H1 (cell line): Measurements from ENCODE around the gene DENND2D. TPM values are rescaled to one million over a fixed set of nuclear protein-coding genes. Genes with fewer than 3 reads are reported as not detected.

Experiments used
- ASH2L ChIP-seq: fragments of 200-600, 300-600 bp; sonication (generic); IDR thresholded peaks from one replicate; pipeline ENCODE4 v1.7.1; 2017; ENCODE audit warnings: low read length
- BRCA1 ChIP-seq: IDR thresholded peaks from 2 replicates; pipeline ENCODE4 v1.6.1; 2012; ENCODE audit warnings: low read depth, low read length, improper control_type of control experiment
- CBX5 ChIP-seq: fragments of 300-800, 300-1000 bp; sonication (generic); IDR thresholded peaks from 2 replicates; pipeline ENCODE4 v1.7.1; 2016; ENCODE audit warnings: antibody characterized with exemption, low read length, low read depth
- CBX8 ChIP-seq: fragments of 300-800, 300-1000 bp; sonication (generic); IDR thresholded peaks from 2 replicates; pipeline ENCODE4 v1.7.1; 2016; ENCODE audit warnings: low read depth, low read length, borderline replicate concordance
- CHD1 ChIP-seq: IDR thresholded peaks from 2 replicates; pipeline ENCODE4 v1.6.1; 2012; ENCODE audit warnings: low read depth, low read length, improper control_type of control experiment
- CTBP2 ChIP-seq: IDR thresholded peaks from 2 replicates; pipeline ENCODE4 v1.7.0; 2011; ENCODE audit warnings: borderline replicate concordance, mild to moderate bottlenecking, moderate library complexity, mixed read lengths, low read length; ENCODE audit not compliant: insufficient read depth, insufficient read length
- EGR1 ChIP-seq: IDR thresholded peaks from 2 replicates; pipeline ENCODE4 v1.6.1; 2011; ENCODE audit warnings: low read depth, low read length, borderline replicate concordance
- GABPA ChIP-seq: IDR thresholded peaks from 2 replicates; pipeline ENCODE4 v1.6.1; 2011; ENCODE audit warnings: mild to moderate bottlenecking, low read length, moderate library complexity, borderline replicate concordance; ENCODE audit not compliant: insufficient read depth
- GTF2F1 ChIP-seq: IDR thresholded peaks from 2 replicates; pipeline ENCODE4 v1.6.1; 2012; ENCODE audit warnings: low read depth, low read length, improper control_type of control experiment, borderline replicate concordance
- KDM1A ChIP-seq: fragments of 200-600, 300-600 bp; sonication (generic); IDR thresholded peaks from 2 replicates; pipeline ENCODE4 v1.7.1; 2016; ENCODE audit warnings: mild to moderate bottlenecking, low read length, borderline replicate concordance
- KDM4A ChIP-seq: IDR thresholded peaks from one replicate; pipeline ENCODE4 v1.7.1; 2012; ENCODE audit warnings: low read depth, mild to moderate bottlenecking, moderate library complexity, low read length, inconsistent platforms; ENCODE audit not compliant: severe bottlenecking
- PHF8 ChIP-seq: fragments of 200-600 bp; sonication (generic); conservative IDR thresholded peaks from 2 replicates; pipeline ENCODE4 v1.7.1; 2012; ENCODE audit warnings: low read depth, mild to moderate bottlenecking, inconsistent platforms, low read length, moderate library complexity
- POLR2AphosphoS5 ChIP-seq: IDR thresholded peaks from 2 replicates; pipeline ENCODE4 v1.6.1; 2011; ENCODE audit warnings: low read depth, low read length
- RAD21 ChIP-seq, 2 experiments: IDR thresholded peaks in 1 of 2; conservative IDR thresholded peaks in 1 of 2; 2 replicates each; pipeline ENCODE4 v1.6.1; 2011; ENCODE audit warnings: low read depth in 2 of 2, low read length in 2 of 2, improper control_type of control experiment in 1 of 2, inconsistent platforms in 1 of 2, mild to moderate bottlenecking in 1 of 2, moderate library complexity in 1 of 2
- RBBP5 ChIP-seq: IDR thresholded peaks from 2 replicates; pipeline ENCODE4 v1.7.1; 2012; ENCODE audit warnings: low read depth, mild to moderate bottlenecking, inconsistent platforms, low read length, moderate library complexity, borderline replicate concordance
- RFX5 ChIP-seq: IDR thresholded peaks from 2 replicates; pipeline ENCODE4 v1.6.1; 2011; ENCODE audit warnings: low read depth, low read length, improper control_type of control experiment, borderline replicate concordance
- SIN3A ChIP-seq, 2 experiments: IDR thresholded peaks in 1 of 2; conservative IDR thresholded peaks in 1 of 2; 2 replicates each; pipeline ENCODE4 v1.6.1; 2011 to 2012; ENCODE audit warnings: low read length in 2 of 2, improper control_type of control experiment in 1 of 2, low read depth in 1 of 2, mild to moderate bottlenecking in 1 of 2
- SIRT6 ChIP-seq: IDR thresholded peaks from one replicate; pipeline ENCODE4 v1.7.1; 2012; ENCODE audit warnings: low read length, inconsistent platforms
- SIX5 ChIP-seq: IDR thresholded peaks from 2 replicates; pipeline ENCODE4 v1.6.1; 2011; ENCODE audit warnings: mild to moderate bottlenecking, low read depth, low read length
- TAF7 ChIP-seq: optimal IDR thresholded peaks from 2 replicates; pipeline ENCODE3; 2011; ENCODE audit warnings: low read depth, mild to moderate bottlenecking, inconsistent platforms, low read length, moderate library complexity, borderline replicate concordance
- polyA plus RNA-seq, 7 experiments: library from polyadenylated mRNA; depleted of rRNA in 3 of 7; stranded (reverse) in 5 of 7; unstranded in 2 of 7; fragments of >200 nt in 5 of 7; fragments of 200-250 nt in 2 of 7; gene quantifications; 1 replicate in 5 of 7; 2 replicates in 1 of 7; 4 replicates in 1 of 7; pipeline versions ENCODE4 v1.2.1 to v1.2.3, GENCODE V29; 2011 to 2013; ENCODE audit warnings: missing spikeins in 2 of 7, mixed read lengths in 2 of 7
- total RNA-seq: library from RNA; stranded (reverse); fragmentation: NEBNext Ultra II Directional; extraction: Animal tissue kit (Norgen Biotek cat#: 25700); gene quantifications from 2 replicates; pipeline ENCODE4 v1.2.1, GENCODE V29; 2021
- TF ChIP-seq, protein P1 (sequence below): IDR thresholded peaks from 2 replicates; pipeline ENCODE4 v1.6.1; 2011; ENCODE audit warnings: low read length, improper control_type of control experiment
- TF ChIP-seq, protein P2 (sequence below): IDR thresholded peaks from 2 replicates; pipeline ENCODE4 v1.6.1; 2012; ENCODE audit warnings: low read length, inconsistent platforms

The DENND2D gene
- total and polyA plus RNA-seq, 2 of the 8 experiments (the other 6 are each of a cell fraction or from before 2014, with no cell fraction given): 0.58 to 1.6 TPM

DNA sequence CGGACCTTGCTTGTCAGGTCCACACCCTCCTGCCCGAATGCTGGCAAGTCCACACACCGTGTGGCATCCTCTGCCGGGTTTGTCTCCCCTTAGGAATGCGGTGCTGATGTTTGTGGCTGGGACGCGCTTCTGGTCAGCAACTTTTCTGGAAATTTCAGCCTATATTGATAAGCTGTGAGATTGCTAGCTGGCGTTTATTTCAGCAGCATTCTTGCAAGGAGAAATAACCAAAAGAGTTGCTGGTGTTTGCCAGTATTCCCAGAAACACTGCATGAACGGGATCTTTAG is 59.8 kb downstream of the DENND2D start (continued):
- no peak for TF ChIP-seq ASH2L
- no peak; the same call in 1 of the 2 replicates for TF ChIP-seq POLR2AphosphoS5
- TF ChIP-seq GTF2F1: no peak
- TF ChIP-seq, protein P1, sequence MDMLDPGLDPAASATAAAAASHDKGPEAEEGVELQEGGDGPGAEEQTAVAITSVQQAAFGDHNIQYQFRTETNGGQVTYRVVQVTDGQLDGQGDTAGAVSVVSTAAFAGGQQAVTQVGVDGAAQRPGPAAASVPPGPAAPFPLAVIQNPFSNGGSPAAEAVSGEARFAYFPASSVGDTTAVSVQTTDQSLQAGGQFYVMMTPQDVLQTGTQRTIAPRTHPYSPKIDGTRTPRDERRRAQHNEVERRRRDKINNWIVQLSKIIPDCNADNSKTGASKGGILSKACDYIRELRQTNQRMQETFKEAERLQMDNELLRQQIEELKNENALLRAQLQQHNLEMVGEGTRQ: no peak
- TF ChIP-seq RFX5: no peak
- no peak for TF ChIP-seq TAF7
- peak; percentile 0 for TF ChIP-seq KDM4A
- TF ChIP-seq RAD21 (IDR thresholded peaks at IDR 0.05 in 1 of 2, conservative IDR thresholded peaks at IDR 0.05 in 1 of 2; ENCODE audit: low read depth in 2 of 2, low read length in 2 of 2): no peak
- 0 out of 4 replicates have a peak, but pooled peaks of 1 of the 2 experiments have one; percentile 4 for TF ChIP-seq SIN3A (conservative IDR thresholded peaks at IDR 0.05 in 1 of 2, IDR thresholded peaks at IDR 0.05 in 1 of 2; ENCODE audit: low read depth in 1 of 2, low read length in 2 of 2)
- no peak for TF ChIP-seq CTBP2
- TF ChIP-seq KDM1A: no peak
- TF ChIP-seq, protein P2, sequence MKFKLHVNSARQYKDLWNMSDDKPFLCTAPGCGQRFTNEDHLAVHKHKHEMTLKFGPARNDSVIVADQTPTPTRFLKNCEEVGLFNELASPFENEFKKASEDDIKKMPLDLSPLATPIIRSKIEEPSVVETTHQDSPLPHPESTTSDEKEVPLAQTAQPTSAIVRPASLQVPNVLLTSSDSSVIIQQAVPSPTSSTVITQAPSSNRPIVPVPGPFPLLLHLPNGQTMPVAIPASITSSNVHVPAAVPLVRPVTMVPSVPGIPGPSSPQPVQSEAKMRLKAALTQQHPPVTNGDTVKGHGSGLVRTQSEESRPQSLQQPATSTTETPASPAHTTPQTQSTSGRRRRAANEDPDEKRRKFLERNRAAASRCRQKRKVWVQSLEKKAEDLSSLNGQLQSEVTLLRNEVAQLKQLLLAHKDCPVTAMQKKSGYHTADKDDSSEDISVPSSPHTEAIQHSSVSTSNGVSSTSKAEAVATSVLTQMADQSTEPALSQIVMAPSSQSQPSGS: no peak
- TF ChIP-seq CBX5: no peak
- TF ChIP-seq SIX5: no peak
- TF ChIP-seq CHD1: no peak
- TF ChIP-seq RBBP5: no peak
- TF ChIP-seq CBX8: no peak
- TF ChIP-seq GABPA: no peak
- no peak for TF ChIP-seq SIRT6
- no peak for TF ChIP-seq EGR1
- no peak for TF ChIP-seq BRCA1
- no peak for TF ChIP-seq PHF8
- TF ChIP-seq, all 59 proteins: peak for 4
